ENCODE results near the gene RGS6.

Gene RGS6

GRCh38 chr14:72013721-72014345 lies 81.6 kb downstream of the RGS6 start:
- no peak for DNase-seq

- no peak for DNase-seq
These were observed 82.3 kb downstream of the RGS6 start for GRCh38 chr14:72014486-72014885.

GRCh38 chr14:72017290-72017689 lies 85.1 kb downstream of the RGS6 start:
- DNase-seq, result no peak

- DNase-seq, result no peak
These were observed 91.2 kb downstream of the RGS6 start for GRCh38 chr14:72023128-72024042.

GRCh38 chr14:72024043-72024407 lies 91.8 kb downstream of the RGS6 start:
- DNase-seq, result no peak

- DNase-seq, result no peak
These were observed 92.3 kb downstream of the RGS6 start for GRCh38 chr14:72024504-72024903.

- DNase-seq, result no peak
These were observed 94.3 kb downstream of the RGS6 start for GRCh38 chr14:72026536-72026935.

- no peak for DNase-seq
These were observed 94.8 kb downstream of the RGS6 start for GRCh38 chr14:72027061-72027460.

GRCh38 chr14:72033365-72033764 lies 101.1 kb downstream of the RGS6 start:
- DNase-seq, result no peak

GRCh38 chr14:72040528-72040927 lies 108.3 kb downstream of the RGS6 start:
- DNase-seq, result no peak

GRCh38 chr14:72045271-72045670 lies 113.0 kb downstream of the RGS6 start:
- no peak for DNase-seq

GRCh38 chr14:72045885-72046284 lies 113.7 kb downstream of the RGS6 start:
- DNase-seq, result no peak

GRCh38 chr14:72049462-72049861 lies 117.2 kb downstream of the RGS6 start:
- DNase-seq, result peak in 3 of 58 donors; percentile 1 to 6 (median 1)

- peak in 1 of 58 donors; percentile 11 for DNase-seq
These were observed 120.1 kb downstream of the RGS6 start for GRCh38 chr14:72052356-72052755.

- no peak for DNase-seq
These were observed 121.4 kb downstream of the RGS6 start for GRCh38 chr14:72053651-72054050.

- DNase-seq, result no peak
These were observed 122.7 kb downstream of the RGS6 start for GRCh38 chr14:72054911-72055310.

GRCh38 chr14:72057701-72058285 lies 125.6 kb downstream of the RGS6 start:
- DNase-seq, result no peak

- no peak for DNase-seq
These were observed 128.2 kb downstream of the RGS6 start for GRCh38 chr14:72060460-72060859.

- DNase-seq, result no peak
These were observed 128.7 kb downstream of the RGS6 start for GRCh38 chr14:72060917-72061316.

- no peak for DNase-seq
These were observed 129.5 kb downstream of the RGS6 start for GRCh38 chr14:72061718-72062117.

- no peak for DNase-seq
These were observed 131.6 kb downstream of the RGS6 start for GRCh38 chr14:72063761-72064282.

GRCh38 chr14:72064501-72064900 lies 132.3 kb downstream of the RGS6 start:
- no peak for DNase-seq
